T-helper 2 cell (primary cell): ENCODE results near the gene HOXC12.
A peak's percentile ranks its signal among the peaks of the same experiment; 100 is the strongest.

Experiments used
- DNase-seq, 5 experiments: peaks; one replicate each; pipeline versions ENCODE4 v3.0.0 to v3.0.0-alpha.2; 2012 to 2022

HOXC12 gene

GRCh38 chr12:53940443-53941014 is 14.2 kb upstream of the HOXC12 start:
- no peak for DNase-seq

- no peak for DNase-seq
These were observed 13.5 kb upstream of the HOXC12 start for GRCh38 chr12:53941187-53941586.

GRCh38 chr12:53941750-53942149 is 13.0 kb upstream of the HOXC12 start:
- DNase-seq = peak in 1 of 5 experiments; percentile 30

- no peak for DNase-seq
These were observed 12.2 kb upstream of the HOXC12 start for GRCh38 chr12:53942467-53942997.

- no peak for DNase-seq
These were observed 10.5 kb upstream of the HOXC12 start for GRCh38 chr12:53944209-53944608.

GRCh38 chr12:53944907-53945847 is 9.5 kb upstream of the HOXC12 start:
- no peak for DNase-seq

GRCh38 chr12:53947743-53948142 is 7.0 kb upstream of the HOXC12 start:
- DNase-seq = no peak

GRCh38 chr12:53948650-53949593 is 5.8 kb upstream of the HOXC12 start:
- DNase-seq = no peak

- no peak for DNase-seq
These were observed 4.9 kb upstream of the HOXC12 start for GRCh38 chr12:53949631-53950436.

GRCh38 chr12:53950437-53950773 is 4.3 kb upstream of the HOXC12 start:
- no peak for DNase-seq

- DNase-seq = no peak
These were observed 3.7 kb upstream of the HOXC12 start for GRCh38 chr12:53950789-53951576.

- DNase-seq = no peak
These were observed 2.9 kb upstream of the HOXC12 start for GRCh38 chr12:53951577-53952334.

- no peak for DNase-seq
These were observed 2.4 kb upstream of the HOXC12 start for GRCh38 chr12:53952335-53952694.

- no peak for DNase-seq
These were observed 1.6 kb upstream of the HOXC12 start for GRCh38 chr12:53952871-53953734.

- DNase-seq = no peak
These were observed 641 bp upstream of the HOXC12 start for GRCh38 chr12:53953831-53954693.

- no peak for DNase-seq
These were observed 503 bp downstream of the HOXC12 start for GRCh38 chr12:53955036-53955775.

GRCh38 chr12:53955776-53956250 is 1.1 kb downstream of the HOXC12 start:
- DNase-seq = no peak
